Stimulated activated naive CD8-positive, alpha-beta T cell treated with anti-CD3 and anti-CD28 coated beads, Interleukin-15, Interleukin-2, amounts not matched to agents 100 ng/mL and 50 ng/mL, for 24 hours (primary cell): ENCODE measurements around the gene TCP11L2.

ENCODE experiments used
- H3K27ac Mint-ChIP-seq: one replicate; pipeline ENCODE4 v1.8.0; 2021; ENCODE audit warnings: mild to moderate bottlenecking, mixed read lengths
- H3K27me3 Mint-ChIP-seq: one replicate; pipeline ENCODE4 v1.8.0; 2021; ENCODE audit warnings: mixed read lengths
- H3K36me3 Mint-ChIP-seq: one replicate; pipeline ENCODE4 v1.8.0; 2021; ENCODE audit warnings: low read depth, mixed read lengths
- H3K4me1 Mint-ChIP-seq: one replicate; pipeline ENCODE4 v1.8.0; 2021; ENCODE audit warnings: low read depth, mixed read lengths
- H3K4me3 Mint-ChIP-seq: one replicate; pipeline ENCODE4 v1.8.0; 2021; ENCODE audit warnings: mild to moderate bottlenecking, mixed read lengths
- H3K9me3 Mint-ChIP-seq: one replicate; pipeline ENCODE4 v1.8.0; 2021; ENCODE audit warnings: mixed read lengths

TCP11L2 gene

DNA sequence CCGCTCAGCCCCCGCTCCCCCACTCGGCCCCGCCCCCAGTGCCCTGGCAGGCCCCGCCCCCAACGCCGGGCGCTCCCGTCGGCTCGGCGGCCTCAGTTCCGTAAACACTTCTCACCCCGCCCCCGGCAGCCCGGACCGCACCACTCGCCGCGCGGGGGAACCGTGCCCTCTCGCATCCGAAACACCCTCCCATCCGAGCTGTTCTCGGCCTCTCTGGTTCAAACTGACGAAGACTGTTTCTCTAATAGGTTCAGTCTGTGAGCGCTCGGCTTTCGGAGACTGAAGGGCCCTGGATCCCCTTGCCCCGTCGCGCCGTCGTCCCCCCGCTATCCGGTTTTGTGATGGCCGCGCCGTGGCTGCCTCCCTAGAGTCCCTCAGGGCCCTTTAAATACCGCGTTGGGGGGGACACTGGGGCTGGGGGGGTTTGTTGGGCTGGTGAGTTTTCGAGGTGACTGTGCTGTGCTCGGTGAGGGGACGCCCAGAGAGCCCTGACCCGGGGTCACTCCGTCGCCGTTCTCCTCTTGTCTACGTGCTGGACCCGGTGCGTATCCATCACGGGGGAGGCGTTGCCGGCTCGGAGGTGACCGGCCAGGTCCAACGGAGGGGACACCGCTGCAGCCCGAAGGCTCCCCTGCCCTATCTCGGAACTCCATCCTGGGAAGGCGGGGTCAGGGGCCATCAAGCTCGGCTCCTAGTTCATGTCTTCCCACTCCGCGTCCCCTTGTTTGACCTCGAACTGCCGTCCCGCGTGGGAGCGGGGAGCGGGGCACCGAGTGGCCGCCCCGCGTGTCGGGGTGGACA is at the start of gene TCP11L2:
Gene TCP11L2, plus strand, starts transcription at position 333 of the 801 bp plus-strand sequence. CDS start 8,343 bp downstream, outside the sequence.
- H3K4me3 Mint-ChIP-seq: peak within 1 kb of the TSS; percentile 89
- peak within 1 kb of the TSS; percentile 99 for H3K27ac Mint-ChIP-seq
- H3K9me3 Mint-ChIP-seq: no peaks in the 10 kb centered on the region
- H3K27me3 Mint-ChIP-seq: no peaks in the 10 kb centered on the region
- H3K4me1 Mint-ChIP-seq: peaks cover 64% of the 10 kb centered on the region
- H3K36me3 Mint-ChIP-seq: no peaks in the 10 kb centered on the region

DNA sequence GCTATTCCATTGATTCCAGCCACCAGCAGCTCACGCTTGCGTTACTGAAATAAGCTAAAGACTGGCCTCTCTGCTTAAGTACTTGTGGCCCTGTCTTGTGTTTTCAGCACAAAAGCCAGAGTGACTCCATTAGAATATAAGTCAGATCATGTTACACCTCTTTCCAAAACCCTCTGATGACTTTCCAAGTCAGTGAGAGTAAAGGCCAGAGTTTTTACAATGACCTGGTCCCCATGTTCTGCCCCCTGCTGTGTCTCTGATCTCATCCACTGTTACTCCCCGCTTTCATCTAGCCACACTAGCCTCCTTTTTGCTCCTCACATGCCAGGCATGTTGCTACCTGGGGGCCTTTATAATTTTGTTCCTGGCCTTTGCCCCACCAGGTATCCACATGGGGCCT is 47.8 kb upstream of the TCP11L2 start:
- no peak overlapping the region for H3K4me3 Mint-ChIP-seq
- no peaks in the 10 kb centered on the region for H3K36me3 Mint-ChIP-seq
- no peaks in the 10 kb centered on the region for H3K27me3 Mint-ChIP-seq
- H3K9me3 Mint-ChIP-seq: no peaks in the 10 kb centered on the region
- H3K4me1 Mint-ChIP-seq: peaks cover 1% of the 10 kb centered on the region
- no peak overlapping the region for H3K27ac Mint-ChIP-seq

DNA sequence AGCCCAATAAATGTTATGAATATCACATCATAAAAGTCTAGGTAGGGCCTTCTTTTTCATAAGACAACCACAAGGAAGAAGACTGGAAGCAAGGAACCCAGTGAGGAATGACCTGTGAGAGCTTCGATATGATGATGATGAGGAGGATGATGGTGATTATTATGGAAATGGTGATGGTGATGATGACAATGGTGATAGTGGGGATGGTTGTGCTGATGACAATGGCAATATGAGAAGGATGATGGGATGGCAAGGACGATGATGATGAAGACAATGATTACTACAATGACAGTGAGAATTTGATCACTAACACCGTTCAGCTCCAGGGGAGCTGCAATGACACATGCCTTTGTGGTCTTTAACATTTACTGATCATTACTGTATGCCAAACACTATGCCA is 47.0 kb upstream of the TCP11L2 start:
- Mint-ChIP-seq H3K4me3 (no peak overlapping the region), H3K4me1 (no peaks in the 10 kb centered on the region), H3K9me3 (no peaks in the 10 kb centered on the region), H3K27ac (no peak overlapping the region), H3K27me3 (no peaks in the 10 kb centered on the region), H3K36me3 (no peaks in the 10 kb centered on the region)

- no peak overlapping the region for H3K27ac Mint-ChIP-seq
- H3K4me1 Mint-ChIP-seq: no peaks in the 10 kb centered on the region
- H3K36me3 Mint-ChIP-seq: no peaks in the 10 kb centered on the region
- H3K4me3 Mint-ChIP-seq: no peak overlapping the region
- no peaks in the 10 kb centered on the region for H3K27me3 Mint-ChIP-seq
- H3K9me3 Mint-ChIP-seq: no peaks in the 10 kb centered on the region
Measured at GRCh38 chr12:106255952-106256351, 46.6 kb upstream of the TCP11L2 start.

GRCh38 chr12:106256524-106256923 is 46.0 kb upstream of the TCP11L2 start:
- H3K4me1 Mint-ChIP-seq: no peaks in the 10 kb centered on the region
- no peaks in the 10 kb centered on the region for H3K27me3 Mint-ChIP-seq
- no peaks in the 10 kb centered on the region for H3K9me3 Mint-ChIP-seq
- no peak overlapping the region for H3K4me3 Mint-ChIP-seq
- H3K36me3 Mint-ChIP-seq: no peaks in the 10 kb centered on the region
- H3K27ac Mint-ChIP-seq: no peak overlapping the region

GRCh38 chr12:106258226-106258625 is 44.3 kb upstream of the TCP11L2 start:
- no peaks in the 10 kb centered on the region for H3K9me3 Mint-ChIP-seq
- no peak overlapping the region for H3K27ac Mint-ChIP-seq
- no peak overlapping the region for H3K4me3 Mint-ChIP-seq
- no peaks in the 10 kb centered on the region for H3K27me3 Mint-ChIP-seq
- H3K36me3 Mint-ChIP-seq: no peaks in the 10 kb centered on the region
- H3K4me1 Mint-ChIP-seq: no peaks in the 10 kb centered on the region

- Mint-ChIP-seq H3K27ac (no peak overlapping the region), H3K27me3 (no peaks in the 10 kb centered on the region), H3K36me3 (no peaks in the 10 kb centered on the region), H3K4me3 (no peak overlapping the region), H3K9me3 (no peaks in the 10 kb centered on the region), H3K4me1 (no peaks in the 10 kb centered on the region)
Measured at GRCh38 chr12:106258935-106259334, 43.6 kb upstream of the TCP11L2 start.

DNA sequence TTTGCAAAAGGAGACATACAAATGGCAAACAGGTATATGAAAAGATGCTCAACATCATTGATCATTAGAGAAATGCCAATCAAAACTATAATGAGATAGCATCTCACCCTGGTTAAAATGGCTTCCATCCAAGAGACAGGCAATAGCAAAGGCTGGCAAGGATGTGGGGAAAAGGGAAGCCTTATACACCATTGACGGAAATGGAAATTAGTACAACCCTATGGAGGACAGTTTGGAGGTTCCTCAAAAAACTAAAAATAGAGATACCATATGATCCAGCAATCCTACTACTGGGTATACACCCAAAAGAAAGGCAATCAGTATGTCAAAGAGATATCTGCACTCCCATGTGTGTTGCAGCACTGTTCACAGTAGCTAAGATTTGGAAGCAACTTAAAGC is 37.4 kb upstream of the TCP11L2 start:
- no peaks in the 10 kb centered on the region for H3K9me3 Mint-ChIP-seq
- no peaks in the 10 kb centered on the region for H3K4me1 Mint-ChIP-seq
- no peaks in the 10 kb centered on the region for H3K27me3 Mint-ChIP-seq
- H3K36me3 Mint-ChIP-seq: no peaks in the 10 kb centered on the region
- H3K4me3 Mint-ChIP-seq: no peak overlapping the region
- no peak overlapping the region for H3K27ac Mint-ChIP-seq

GRCh38 chr12:106267535-106267934 is 35.0 kb upstream of the TCP11L2 start:
- H3K4me1 Mint-ChIP-seq: no peaks in the 10 kb centered on the region
- no peaks in the 10 kb centered on the region for H3K27me3 Mint-ChIP-seq
- H3K4me3 Mint-ChIP-seq: no peak overlapping the region
- no peak overlapping the region for H3K27ac Mint-ChIP-seq
- H3K9me3 Mint-ChIP-seq: no peaks in the 10 kb centered on the region
- no peaks in the 10 kb centered on the region for H3K36me3 Mint-ChIP-seq

- H3K4me3 Mint-ChIP-seq: no peak overlapping the region
- H3K36me3 Mint-ChIP-seq: no peaks in the 10 kb centered on the region
- no peaks in the 10 kb centered on the region for H3K9me3 Mint-ChIP-seq
- no peaks in the 10 kb centered on the region for H3K4me1 Mint-ChIP-seq
- no peak overlapping the region for H3K27ac Mint-ChIP-seq
- no peaks in the 10 kb centered on the region for H3K27me3 Mint-ChIP-seq
Measured at GRCh38 chr12:106269150-106269771, 33.3 kb upstream of the TCP11L2 start.

DNA sequence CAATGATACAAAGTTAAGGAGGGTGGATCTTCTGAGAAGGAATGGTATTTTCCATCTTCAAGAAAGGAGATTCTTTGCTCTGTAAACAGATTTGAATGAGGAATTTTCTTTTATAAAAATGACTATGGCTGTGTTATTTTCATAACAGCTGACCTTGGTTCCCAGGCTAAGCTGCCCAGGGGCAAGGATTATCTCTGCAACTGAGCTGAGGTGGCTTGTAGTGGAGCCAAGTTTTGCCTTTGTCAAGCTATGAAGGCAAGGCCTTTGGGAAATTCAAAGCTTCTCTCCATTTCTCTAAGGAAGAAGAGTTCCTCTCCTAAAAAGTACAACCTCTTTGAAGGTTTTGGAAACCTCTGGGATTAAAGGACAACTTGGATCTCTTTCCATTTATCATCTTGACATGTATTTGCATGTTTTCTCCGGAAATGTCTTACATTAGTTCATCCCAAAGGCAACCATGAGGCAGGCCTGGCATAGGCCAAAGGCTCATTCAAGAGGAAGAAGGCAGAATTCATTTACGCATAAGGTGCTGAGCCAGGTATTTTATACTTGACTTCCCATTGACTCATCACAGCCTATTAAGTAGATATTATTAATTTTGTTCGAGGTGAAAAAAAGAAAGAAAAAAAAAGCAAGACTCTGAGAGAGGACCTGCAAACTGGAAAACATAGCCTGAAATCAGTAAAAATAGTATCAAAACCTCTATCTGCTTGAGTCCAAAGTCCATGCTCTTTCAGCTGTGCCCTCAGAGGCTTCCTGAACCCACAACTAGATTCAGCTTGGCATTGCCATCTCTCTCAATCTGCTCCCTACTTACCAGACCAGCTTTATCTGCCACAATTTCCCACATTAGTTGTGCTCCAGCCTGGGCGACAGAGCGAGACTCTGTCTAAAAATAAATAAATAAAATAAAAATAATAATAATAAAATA is 30.7 kb upstream of the TCP11L2 start:
- no peaks in the 10 kb centered on the region for H3K36me3 Mint-ChIP-seq
- H3K27me3 Mint-ChIP-seq: no peaks in the 10 kb centered on the region
- H3K4me1 Mint-ChIP-seq: no peaks in the 10 kb centered on the region
- H3K9me3 Mint-ChIP-seq: no peaks in the 10 kb centered on the region
- no peak overlapping the region for H3K4me3 Mint-ChIP-seq
- H3K27ac Mint-ChIP-seq: no peak overlapping the region

DNA sequence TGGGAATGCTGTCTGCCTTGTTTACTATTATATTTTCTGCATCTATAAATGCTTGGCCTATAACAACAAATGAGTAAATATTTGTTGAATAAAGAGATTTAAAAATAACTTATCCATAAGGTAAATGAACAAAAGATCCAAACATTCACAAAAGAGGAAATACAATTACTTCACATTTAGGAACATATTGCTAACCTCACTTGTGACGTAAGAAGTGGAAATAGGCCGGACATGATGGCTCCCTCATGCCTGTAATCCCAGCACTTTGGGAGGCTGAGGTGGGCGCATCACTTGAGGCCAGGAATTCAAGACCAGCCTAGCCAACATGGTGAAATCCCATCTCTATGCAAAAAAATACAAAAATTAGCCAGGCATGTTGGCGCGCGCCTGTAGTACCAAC is 29.0 kb upstream of the TCP11L2 start:
- H3K4me1 Mint-ChIP-seq: no peaks in the 10 kb centered on the region
- H3K4me3 Mint-ChIP-seq: no peak overlapping the region
- H3K9me3 Mint-ChIP-seq: no peaks in the 10 kb centered on the region
- H3K36me3 Mint-ChIP-seq: no peaks in the 10 kb centered on the region
- no peak overlapping the region for H3K27ac Mint-ChIP-seq
- no peaks in the 10 kb centered on the region for H3K27me3 Mint-ChIP-seq

DNA sequence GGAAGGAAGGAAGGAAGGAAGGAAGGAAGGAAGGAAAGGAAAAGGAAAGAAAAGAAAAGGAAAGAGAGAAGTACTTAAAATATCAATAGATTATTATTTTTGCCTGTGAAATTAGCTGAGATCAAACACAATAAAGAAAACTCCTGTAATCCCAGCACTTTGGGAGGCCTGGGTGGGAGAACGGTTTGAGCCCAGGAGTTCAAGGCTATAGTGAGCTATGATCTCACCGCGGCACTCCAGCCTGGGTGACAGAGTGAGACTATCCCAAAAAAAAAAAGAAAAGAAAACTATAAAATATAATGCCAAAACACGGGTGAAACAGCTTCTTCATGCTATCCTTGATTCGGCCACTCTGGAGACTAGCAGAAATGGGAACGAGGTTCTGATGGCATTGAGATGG is 28.5 kb upstream of the TCP11L2 start:
- H3K27ac Mint-ChIP-seq: no peak overlapping the region
- H3K4me3 Mint-ChIP-seq: no peak overlapping the region
- H3K4me1 Mint-ChIP-seq: no peaks in the 10 kb centered on the region
- H3K27me3 Mint-ChIP-seq: no peaks in the 10 kb centered on the region
- H3K9me3 Mint-ChIP-seq: no peaks in the 10 kb centered on the region
- H3K36me3 Mint-ChIP-seq: no peaks in the 10 kb centered on the region

- Mint-ChIP-seq H3K4me1 (no peaks in the 10 kb centered on the region), H3K27me3 (no peaks in the 10 kb centered on the region), H3K9me3 (no peaks in the 10 kb centered on the region), H3K36me3 (no peaks in the 10 kb centered on the region), H3K27ac (no peak overlapping the region), H3K4me3 (no peak overlapping the region)
Measured at GRCh38 chr12:106274575-106275121, 27.9 kb upstream of the TCP11L2 start.

GRCh38 chr12:106275458-106275857 is 27.1 kb upstream of the TCP11L2 start:
- Mint-ChIP-seq H3K9me3 (no peaks in the 10 kb centered on the region), H3K4me3 (no peak overlapping the region), H3K27me3 (no peaks in the 10 kb centered on the region)

More at GRCh38 chr12:106275458-106275857, 27.1 kb upstream of the TCP11L2 start:
- H3K4me1 Mint-ChIP-seq: no peaks in the 10 kb centered on the region
- no peaks in the 10 kb centered on the region for H3K36me3 Mint-ChIP-seq
- H3K27ac Mint-ChIP-seq: no peak overlapping the region
